GM12878 (cell line): ENCODE results near the gene CSTPP1. TPM values are rescaled to one million over a fixed set of nuclear protein-coding genes. Genes with fewer than 3 reads are reported as not detected.

Experiments used
- ATAC-seq: fragments of 200-7000 bp; cut with Tn5 transposase; 3 replicates; pipeline ENCODE4 v1.9.1; 2020; ENCODE audit warnings: mild to moderate bottlenecking, moderate library complexity
- BruUV-seq: library from RNA; stranded (reverse); fragments of 400-500 nt; replicated peaks from 2 replicates; lab custom pipeline; 2021; lab: Mats Ljungman, UMichigan
- CTCF ChIA-PET: fragments of 300-600 bp; sonication (Branson Sonifier 250); formaldehyde crosslinking; extraction: SDS; loops from one replicate; lab custom pipeline; 2021; ENCODE audit warnings: inconsistent platforms; lab: Yijun Ruan, JAX
- POLR2A ChIA-PET: fragments of 350-600 bp; formaldehyde crosslinking; extraction: SDS; loops from one replicate; lab custom pipeline; 2021; ENCODE audit warnings: inconsistent platforms; lab: Charles Lee
- RAD21 ChIA-PET: fragments of 300-600 bp; sonication (Branson Sonifier 250); formaldehyde crosslinking; loops from one replicate; lab custom pipeline; 2023; ENCODE audit warnings: antibody characterized with exemption; ENCODE audit not compliant: unreplicated experiment; lab: Charles Lee
- SMC1A ChIA-PET: fragments of 300-600 bp; sonication (Branson Sonifier 250); formaldehyde crosslinking; loops from one replicate; lab custom pipeline; 2023; ENCODE audit not compliant: unreplicated experiment, uncharacterized antibody; lab: Charles Lee
- DNase-seq: peaks from one replicate; pipeline ENCODE4 v3.0.0-alpha.2; 2011; ENCODE audit warnings: low read depth, low spot score
- FAIRE-seq: peaks from 3 replicates; lab custom pipeline; 2011; peaks lifted over from hg19 to GRCh38; lab: Jason Lieb, UNC
- H2AFZ ChIP-seq: 2 replicates; pipeline ENCODE4 v1.6.0; 2011; ENCODE audit warnings: low read depth, low read length, control low read depth; ENCODE audit not compliant: control insufficient read depth
- H3K27ac ChIP-seq: 2 replicates; pipeline ENCODE4 v1.5.1; 2011; ENCODE audit warnings: control low read depth; ENCODE audit not compliant: control insufficient read depth, insufficient read depth
- H3K27me3 ChIP-seq, 2 experiments: replicated peaks in 1 of 2; 2 replicates each; pipeline versions ENCODE4 v1.6.0 to v1.6.1; 2011; ENCODE audit warnings: low read length in 1 of 2; ENCODE audit not compliant: control insufficient read depth in 2 of 2, insufficient read depth in 2 of 2
- H3K36me3 ChIP-seq, 2 experiments: 2 replicates each; pipeline ENCODE4 v1.5.1; 2011; ENCODE audit warnings: low read length in 1 of 2; ENCODE audit not compliant: control insufficient read depth in 2 of 2, insufficient read depth in 2 of 2
- H3K4me1 ChIP-seq: 2 replicates; pipeline ENCODE4 v1.6.1; 2011; ENCODE audit warnings: mild to moderate bottlenecking, low read length, moderate library complexity, mixed read lengths; ENCODE audit not compliant: control insufficient read depth, insufficient read depth
- H3K4me2 ChIP-seq: 2 replicates; pipeline ENCODE4 v1.6.0; 2011; ENCODE audit warnings: control low read depth; ENCODE audit not compliant: control insufficient read depth, insufficient read depth
- H3K4me3 ChIP-seq: fragments of 200-600 bp; sonication (generic); 2 replicates; pipeline ENCODE4 v1.5.1; 2016
- H3K79me2 ChIP-seq: 2 replicates; pipeline ENCODE4 v1.6.0; 2011; ENCODE audit warnings: low read length; ENCODE audit not compliant: control insufficient read depth, insufficient read depth
- H3K9ac ChIP-seq: 2 replicates; pipeline ENCODE4 v1.8.0; 2011; ENCODE audit warnings: low read length, control low read depth, mixed read lengths; ENCODE audit not compliant: control insufficient read depth, insufficient read depth
- H3K9me3 ChIP-seq: replicated peaks from 3 replicates; pipeline ENCODE4 v1.5.1; 2011; ENCODE audit warnings: mild to moderate bottlenecking, low read length; ENCODE audit not compliant: control insufficient read depth, insufficient read depth
- H4K20me1 ChIP-seq: 2 replicates; pipeline ENCODE4 v1.6.0; 2011; ENCODE audit not compliant: control insufficient read depth, insufficient read depth
- DPF2 ChIP-seq: fragments of 450-650 bp; IDR thresholded peaks from 2 replicates; pipeline ENCODE4 v1.6.1; 2017; ENCODE audit warnings: mild to moderate bottlenecking
- GABPA ChIP-seq: IDR thresholded peaks from 2 replicates; pipeline ENCODE4 v1.6.1; 2014; ENCODE audit warnings: antibody characterized with exemption, low read depth, mild to moderate bottlenecking, inconsistent platforms
- HCFC1 ChIP-seq: fragments of 150-350 bp; IDR thresholded peaks from 2 replicates; pipeline ENCODE4 v1.6.1; 2014; ENCODE audit warnings: low read length
- IKZF1 ChIP-seq: fragments of 450-650 bp; conservative IDR thresholded peaks from 2 replicates; pipeline ENCODE4 v1.6.1; 2017; ENCODE audit warnings: antibody characterized with exemption, mild to moderate bottlenecking
- WGBS: methylation state at CpG from one replicate; pipeline ENCODE4 v1.1.6; 2016; ENCODE audit warnings: low lambda C conversion rate; ENCODE audit not compliant: insufficient replicate concordance, insufficient coverage; ENCODE audit errors: missing lambda C conversion rate; 5-methylcytosine and 5-hydroxymethylcytosine counted together
- in situ Hi-C: fragments of 300-500 bp; cut with MboI; formaldehyde crosslinking; loops from 9 replicates; pipeline ENCODE4 v1.14.3; 2018; ENCODE audit warnings: mixed read lengths
- intact Hi-C: fragments of 100-400 bp; cut with micrococcal nuclease; formaldehyde crosslinking; loops from one replicate; pipeline ENCODE4 v1.14.2; 2022; ENCODE audit not compliant: unreplicated experiment
- polyA plus RNA-seq, 11 experiments: library from polyadenylated mRNA; depleted of rRNA in 4 of 11; unstranded in 6 of 11; stranded (reverse) in 5 of 11; fragments of >200 nt; fragmentation: Nextera tagmentation in 4 of 11; fragmentation: Illumina TruSeq in 1 of 11; extraction: Ambion mirVana in 4 of 11; extraction: Trizol in 1 of 11; gene quantifications; 1 replicate in 1 of 11; 2 replicates in 10 of 11; pipeline versions ENCODE4 v1.2.1 to v1.2.3, GENCODE V29; 2011 to 2016; ENCODE audit warnings: inconsistent platforms in 2 of 11, missing spikeins in 2 of 11, low read depth in 1 of 11
- total RNA-seq, 4 experiments: library from RNA; depleted of rRNA in 3 of 4; stranded (reverse); fragments of >200 nt in 3 of 4; fragmentation: Illumina TruSeq in 1 of 4; extraction: Trizol in 1 of 4; gene quantifications; 2 replicates each; pipeline versions ENCODE4 v1.2.1 to v1.2.3, GENCODE V29; 2013 to 2021
- TF ChIP-seq, protein P1 (sequence below): IDR thresholded peaks from 2 replicates; pipeline ENCODE4 v1.6.1; 2011; ENCODE audit warnings: mild to moderate bottlenecking, low read depth, low read length, moderate library complexity; ENCODE audit not compliant: insufficient replicate concordance
- TF ChIP-seq, protein P2 (sequence below): fragments of 450-650 bp; conservative IDR thresholded peaks from 2 replicates; pipeline ENCODE4 v1.6.1; 2017; ENCODE audit warnings: mild to moderate bottlenecking, moderate library complexity

CSTPP1 gene
- total and polyA plus RNA-seq, 10 of the 15 experiments (the other 5 are each of a cell fraction or from before 2014, with no cell fraction given), result 7.1 to 23.4 (median 17.5) TPM

DNA sequence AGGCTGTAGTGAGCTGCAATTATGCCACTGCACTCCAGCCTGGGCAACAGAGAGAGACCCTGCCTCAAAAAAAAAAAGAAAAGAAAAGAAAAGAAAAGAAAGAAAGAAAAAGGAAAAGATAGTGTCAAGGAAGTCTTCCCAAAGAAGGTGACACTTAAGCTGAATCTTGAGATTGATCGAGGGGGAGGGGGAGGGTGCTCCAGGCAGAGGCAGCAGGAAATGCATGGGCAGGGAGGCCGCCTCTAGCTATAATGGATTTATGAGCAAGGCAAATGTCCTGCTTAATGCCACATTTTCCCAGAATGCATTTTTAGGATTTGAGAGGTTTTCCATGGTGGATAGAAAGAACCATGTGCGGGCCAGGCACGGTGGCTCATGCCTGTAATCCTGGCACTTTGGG is 264.5 kb downstream of the CSTPP1 start:
- in situ Hi-C loops, result no loop called here
- ATAC-seq (no peak), FAIRE-seq (no peak), DNase-seq (no peak)
- whole genome bisulfite sequencing, result 66% methylated on average over 4 of the region's 4 CpGs
- no peaks in the 10 kb centered on the region for H3K36me3 ChIP-seq
- POLR2A ChIA-PET, result interaction anchor here (0.6 kb wide), 1 partner anchor 105 kb away, joined by 3 read pairs; no protein-coding TSS in a partner anchor
- no TSS peak for BruUV-seq
- H4K20me1 ChIP-seq, result no peaks in the 10 kb centered on the region
- H3K9ac ChIP-seq, result no peak overlapping the region
- no peaks in the 10 kb centered on the region for H3K27me3 ChIP-seq
- H3K9me3 ChIP-seq, result no peaks in the 10 kb centered on the region
- no peak overlapping the region for H3K27ac ChIP-seq
- no peak overlapping the region for H3K4me2 ChIP-seq
- intact Hi-C loops, result no loop called here
- H3K4me3 ChIP-seq, result no peak overlapping the region
- no peaks in the 10 kb centered on the region for H3K79me2 ChIP-seq
- CTCF ChIA-PET, result interaction anchor here (0.6 to 1.3 kb wide), 2 partner anchors 19 to 59 kb away, joined by 3 read pairs; no protein-coding TSS in a partner anchor
- SMC1A ChIA-PET, result interaction anchor here (0.9 kb wide), 1 partner anchor 13 kb away, joined by 4 read pairs; no protein-coding TSS in a partner anchor
- RAD21 ChIA-PET, result no interaction called here
- H3K4me1 ChIP-seq, result no peaks in the 10 kb centered on the region
- TF ChIP-seq DPF2 (no peak), HCFC1 (no peak), GABPA (no peak), IKZF1 (no peak)
- TF ChIP-seq, protein P1, sequence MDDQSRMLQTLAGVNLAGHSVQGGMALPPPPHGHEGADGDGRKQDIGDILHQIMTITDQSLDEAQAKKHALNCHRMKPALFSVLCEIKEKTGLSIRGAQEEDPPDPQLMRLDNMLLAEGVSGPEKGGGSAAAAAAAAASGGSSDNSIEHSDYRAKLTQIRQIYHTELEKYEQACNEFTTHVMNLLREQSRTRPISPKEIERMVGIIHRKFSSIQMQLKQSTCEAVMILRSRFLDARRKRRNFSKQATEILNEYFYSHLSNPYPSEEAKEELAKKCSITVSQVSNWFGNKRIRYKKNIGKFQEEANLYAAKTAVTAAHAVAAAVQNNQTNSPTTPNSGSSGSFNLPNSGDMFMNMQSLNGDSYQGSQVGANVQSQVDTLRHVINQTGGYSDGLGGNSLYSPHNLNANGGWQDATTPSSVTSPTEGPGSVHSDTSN, result no peak
- TF ChIP-seq, protein P2, sequence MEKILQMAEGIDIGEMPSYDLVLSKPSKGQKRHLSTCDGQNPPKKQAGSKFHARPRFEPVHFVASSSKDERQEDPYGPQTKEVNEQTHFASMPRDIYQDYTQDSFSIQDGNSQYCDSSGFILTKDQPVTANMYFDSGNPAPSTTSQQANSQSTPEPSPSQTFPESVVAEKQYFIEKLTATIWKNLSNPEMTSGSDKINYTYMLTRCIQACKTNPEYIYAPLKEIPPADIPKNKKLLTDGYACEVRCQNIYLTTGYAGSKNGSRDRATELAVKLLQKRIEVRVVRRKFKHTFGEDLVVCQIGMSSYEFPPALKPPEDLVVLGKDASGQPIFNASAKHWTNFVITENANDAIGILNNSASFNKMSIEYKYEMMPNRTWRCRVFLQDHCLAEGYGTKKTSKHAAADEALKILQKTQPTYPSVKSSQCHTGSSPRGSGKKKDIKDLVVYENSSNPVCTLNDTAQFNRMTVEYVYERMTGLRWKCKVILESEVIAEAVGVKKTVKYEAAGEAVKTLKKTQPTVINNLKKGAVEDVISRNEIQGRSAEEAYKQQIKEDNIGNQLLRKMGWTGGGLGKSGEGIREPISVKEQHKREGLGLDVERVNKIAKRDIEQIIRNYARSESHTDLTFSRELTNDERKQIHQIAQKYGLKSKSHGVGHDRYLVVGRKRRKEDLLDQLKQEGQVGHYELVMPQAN, result no peak
- H2AFZ ChIP-seq, result no peak overlapping the region
